HFFc6 (cell line): ENCODE measurements around the gene ADGRG6. TPM values are rescaled to one million over a fixed set of nuclear protein-coding genes. Genes with fewer than 3 reads are reported as not detected.
A peak's percentile ranks its signal among the peaks of the same experiment; 100 is the strongest.

Experiments
- DNase-seq: peaks from one replicate; pipeline ENCODE4 v3.0.0-alpha.2; 2018
- H3K27ac Mint-ChIP-seq: 2 replicates; pipeline ENCODE4 v1.8.0; 2020; ENCODE audit warnings: mild to moderate bottlenecking, mixed read lengths
- H3K27me3 Mint-ChIP-seq: 2 replicates; pipeline ENCODE4 v1.8.0; 2021; ENCODE audit warnings: mild to moderate bottlenecking, moderate library complexity, mixed read lengths; ENCODE audit not compliant: insufficient read depth
- H3K36me3 Mint-ChIP-seq: 2 replicates; pipeline ENCODE4 v1.8.0; 2021; ENCODE audit warnings: low read depth, mixed read lengths
- H3K4me1 Mint-ChIP-seq: 2 replicates; pipeline ENCODE4 v1.8.0; 2020; ENCODE audit warnings: low read depth, mixed read lengths
- H3K4me3 Mint-ChIP-seq: 2 replicates; pipeline ENCODE4 v1.8.0; 2020; ENCODE audit warnings: mild to moderate bottlenecking, moderate library complexity, mixed read lengths
- H3K9me3 Mint-ChIP-seq: 2 replicates; pipeline ENCODE4 v1.8.0; 2020; ENCODE audit warnings: mild to moderate bottlenecking, mixed read lengths
- CTCF ChIP-seq: fragments of 200-600 bp; sonication (generic); IDR thresholded peaks from 2 replicates; pipeline ENCODE4 v1.5.0; 2021; ENCODE audit warnings: antibody characterized with exemption, mild to moderate bottlenecking
- total RNA-seq, 6 experiments: library from RNA; stranded (reverse); fragmentation: NEBNext Ultra II Directional; extraction: Animal tissue kit (Norgen Biotek cat#: 25700); gene quantifications; 2 replicates in 1 of 6; 3 replicates in 5 of 6; pipeline ENCODE4 v1.2.3, GENCODE V29; 2021

ADGRG6 gene
- total RNA-seq, 6 experiments from 2014 or later, result 27.4 to 73.2 (median 29.7) TPM

GRCh38 chr6:142260748-142261147, 41.1 kb upstream of the ADGRG6 start:
- Mint-ChIP-seq H3K27ac (no peak overlapping the region), H3K4me1 (peaks cover 20% of the 10 kb centered on the region), H3K27me3 (no peaks in the 10 kb centered on the region), H3K4me3 (no peak overlapping the region), H3K9me3 (peaks cover 4% of the 10 kb centered on the region; the same call in 1 of the 2 replicates), H3K36me3 (peaks cover 11% of the 10 kb centered on the region; the same call in 1 of the 2 replicates)
- no peak for TF ChIP-seq CTCF
- DNase-seq, result no peak

GRCh38 chr6:142262231-142262630, 39.6 kb upstream of the ADGRG6 start:
- H3K9me3 Mint-ChIP-seq, result peaks cover 4% of the 10 kb centered on the region; the same call in 1 of the 2 replicates

GRCh38 chr6:142265476-142265875, 36.3 kb upstream of the ADGRG6 start:
- TF ChIP-seq CTCF, result no peak
- H3K9me3 Mint-ChIP-seq, result no peaks in the 10 kb centered on the region
- peaks cover 7% of the 10 kb centered on the region; the same call in 1 of the 2 replicates for H3K36me3 Mint-ChIP-seq
- H3K27me3 Mint-ChIP-seq, result no peaks in the 10 kb centered on the region; the same call in 1 of the 2 replicates
- no peak overlapping the region for H3K27ac Mint-ChIP-seq
- no peak overlapping the region for H3K4me3 Mint-ChIP-seq
- H3K4me1 Mint-ChIP-seq, result peaks cover 15% of the 10 kb centered on the region
- no peak for DNase-seq

More at GRCh38 chr6:142262231-142262630, 39.6 kb upstream of the ADGRG6 start:
- DNase-seq, result peak; percentile 3
- H3K27me3 Mint-ChIP-seq, result no peaks in the 10 kb centered on the region; the same call in 1 of the 2 replicates
- H3K36me3 Mint-ChIP-seq, result peaks cover 11% of the 10 kb centered on the region; the same call in 1 of the 2 replicates
- H3K4me3 Mint-ChIP-seq, result no peak overlapping the region
- no peak for TF ChIP-seq CTCF
- H3K27ac Mint-ChIP-seq, result no peak overlapping the region
- H3K4me1 Mint-ChIP-seq, result peaks cover 20% of the 10 kb centered on the region

GRCh38 chr6:142266060-142266459, 35.7 kb upstream of the ADGRG6 start:
- no peaks in the 10 kb centered on the region for H3K9me3 Mint-ChIP-seq
- no peaks in the 10 kb centered on the region; the same call in 1 of the 2 replicates for H3K27me3 Mint-ChIP-seq
- no peak for TF ChIP-seq CTCF
- peaks cover 7% of the 10 kb centered on the region; the same call in 1 of the 2 replicates for H3K36me3 Mint-ChIP-seq
- DNase-seq, result no peak
- no peak overlapping the region for H3K27ac Mint-ChIP-seq
- no peak overlapping the region for H3K4me3 Mint-ChIP-seq
- peaks cover 14% of the 10 kb centered on the region for H3K4me1 Mint-ChIP-seq

- Mint-ChIP-seq H3K36me3 (no peaks in the 10 kb centered on the region), H3K4me1 (peaks cover 31% of the 10 kb centered on the region), H3K27ac (no peak overlapping the region), H3K9me3 (no peaks in the 10 kb centered on the region), H3K4me3 (no peak overlapping the region), H3K27me3 (no peaks in the 10 kb centered on the region)
- DNase-seq, result no peak
- TF ChIP-seq CTCF, result no peak
Observed at GRCh38 chr6:142271476-142271875, 30.3 kb upstream of the ADGRG6 start.
